Left renal cortex interstitium (tissue), 4 donors: ENCODE measurements around the gene N4BP2L1. TPM values are rescaled to one million over a fixed set of nuclear protein-coding genes. Genes with fewer than 3 reads are reported as not detected.
A peak's percentile ranks its signal among the peaks of the same experiment; 100 is the strongest.
"Not testable (repeated sequence)": the region's sequence is repeated elsewhere in the genome, so short reads cannot be mapped to it uniquely, and the experiment has no call there.

Source experiments
- DNase-seq, 4 donors: peaks; one replicate each; pipeline ENCODE4 v3.0.0-alpha.2; 2013; ENCODE audit warnings: low read depth in 4 of 4, low spot score in 2 of 4, missing footprints in 1 of 4
- polyA plus RNA-seq, 4 donors: library from polyadenylated mRNA; unstranded; fragments of 120-200 nt; gene quantifications; one replicate each; pipeline ENCODE4 v1.2.1, GENCODE V29; 2013; ENCODE audit not compliant: insufficient read length in 4 of 4

Gene N4BP2L1
- polyA plus RNA-seq, 4 donors = 15.1 to 31.7 (median 22.6) TPM

DNA sequence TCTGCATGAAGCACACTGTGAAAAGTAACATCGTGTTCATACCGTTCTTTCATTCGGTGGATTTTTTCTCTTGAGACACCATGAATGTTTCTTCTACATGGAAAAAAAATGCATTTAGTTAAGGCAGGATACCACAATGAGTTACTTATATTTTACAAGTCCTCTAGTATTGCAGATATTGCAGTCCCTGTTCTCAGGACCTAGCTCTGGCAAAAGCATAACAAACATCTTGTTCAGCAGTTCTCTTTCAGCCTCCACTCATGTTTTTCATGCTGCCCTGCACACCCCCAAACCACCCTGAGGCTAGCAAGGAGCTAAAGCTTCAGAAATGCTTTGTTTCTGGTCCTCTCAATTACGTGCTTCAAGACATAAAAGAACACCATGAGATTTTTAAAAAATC is 24.8 kb downstream of the N4BP2L1 start:
- no peak for DNase-seq

GRCh38 chr13:32391101-32391619 is 36.8 kb downstream of the N4BP2L1 start:
- DNase-seq = no peak

DNA sequence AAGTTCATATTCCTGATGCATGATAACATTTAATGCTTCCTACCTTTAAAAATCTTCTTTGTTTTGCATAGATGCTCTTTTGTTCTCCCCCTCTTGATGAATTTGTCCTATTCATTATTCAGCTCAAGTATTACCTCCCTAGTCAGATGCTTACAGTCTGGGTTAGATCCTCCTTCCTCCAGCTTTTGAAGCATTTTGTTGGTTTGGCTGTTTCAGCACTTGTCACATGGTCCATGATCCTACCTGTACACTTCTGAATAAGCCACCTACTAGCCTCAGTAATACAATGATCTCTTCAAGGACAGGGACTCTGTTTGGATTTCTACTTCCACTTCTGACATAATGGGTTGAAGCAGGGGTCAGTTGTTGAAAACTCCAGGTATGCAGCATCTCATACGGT is 37.4 kb downstream of the N4BP2L1 start:
- no peak for DNase-seq

DNA sequence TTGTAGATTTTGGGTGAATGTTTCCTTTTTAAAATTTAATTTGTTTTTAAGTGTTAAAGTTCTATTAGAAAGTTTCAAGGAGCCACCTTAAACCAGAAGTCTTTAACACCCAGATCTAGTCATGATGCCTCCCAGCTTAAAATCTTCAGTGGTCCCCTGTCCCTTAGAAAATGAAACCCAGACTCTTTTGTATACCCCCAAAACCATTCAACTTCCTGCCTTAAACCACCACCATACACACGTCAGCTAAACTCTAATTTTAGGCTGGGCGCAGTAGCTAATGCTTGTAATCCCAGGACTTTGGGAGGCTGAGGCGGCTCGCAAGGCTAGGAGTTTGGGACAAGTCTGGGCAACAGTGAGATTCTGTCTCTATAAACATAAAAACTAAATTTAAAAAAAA is 37.9 kb downstream of the N4BP2L1 start:
- DNase-seq = no peak

DNA sequence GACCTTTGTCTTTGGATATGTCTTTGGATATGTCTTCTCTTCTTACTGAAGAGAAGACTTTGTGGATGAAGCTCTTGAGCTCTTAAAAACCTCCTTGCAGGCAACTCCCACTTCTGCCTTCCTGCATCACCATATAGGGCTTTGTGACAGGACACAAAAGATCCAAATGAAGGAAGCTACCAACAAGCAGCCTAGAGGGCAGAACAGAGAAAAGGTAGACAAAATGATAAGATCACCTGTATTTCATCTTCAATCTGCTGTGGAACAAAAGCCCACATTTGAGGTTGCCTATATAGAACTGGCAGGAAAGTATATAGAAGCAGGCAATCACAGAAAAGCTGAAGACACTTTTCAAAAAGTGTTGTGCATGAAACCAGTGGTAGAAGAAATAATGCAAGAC is 42.5 kb downstream of the N4BP2L1 start:
- no peak for DNase-seq

GRCh38 chr13:32384702-32385101 is 43.2 kb downstream of the N4BP2L1 start:
- DNase-seq = no peak

GRCh38 chr13:32383836-32384618 is 43.9 kb downstream of the N4BP2L1 start:
- DNase-seq = no peak

GRCh38 chr13:32381539-32381938 is 46.4 kb downstream of the N4BP2L1 start:
- DNase-seq = peak in 1 of 4 donors; percentile 6

GRCh38 chr13:32378012-32378411 is 49.9 kb downstream of the N4BP2L1 start:
- no peak for DNase-seq

- DNase-seq = no peak
Observed at GRCh38 chr13:32376642-32377415, 51.1 kb downstream of the N4BP2L1 start.

GRCh38 chr13:32370805-32371204 is 57.1 kb downstream of the N4BP2L1 start:
- no peak for DNase-seq

- DNase-seq = no peak
Observed at GRCh38 chr13:32362574-32362973, 65.4 kb downstream of the N4BP2L1 start.

DNA sequence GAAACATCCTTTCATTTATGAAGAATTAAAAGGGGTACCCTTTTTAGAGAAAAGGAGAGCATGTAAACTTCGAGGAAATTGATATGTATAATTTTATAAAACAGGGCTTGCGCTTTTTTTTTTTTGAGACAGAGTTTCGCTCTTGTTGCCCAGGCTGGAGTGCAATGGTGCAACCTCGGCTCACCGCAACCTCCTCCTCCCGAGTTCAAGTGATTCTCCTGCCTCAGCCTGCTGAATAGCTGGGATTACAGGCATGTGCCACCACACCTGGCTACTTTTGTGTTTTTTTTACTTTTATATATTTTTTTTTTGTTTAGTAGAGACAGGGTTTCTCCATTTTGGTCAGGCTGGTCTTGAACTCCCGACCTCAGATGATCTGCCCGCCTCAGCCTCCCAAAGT is 72.0 kb downstream of the N4BP2L1 start:
- not testable (repeated sequence) for DNase-seq

- no peak for DNase-seq
Observed at GRCh38 chr13:32354040-32354439, 73.9 kb downstream of the N4BP2L1 start.

DNA sequence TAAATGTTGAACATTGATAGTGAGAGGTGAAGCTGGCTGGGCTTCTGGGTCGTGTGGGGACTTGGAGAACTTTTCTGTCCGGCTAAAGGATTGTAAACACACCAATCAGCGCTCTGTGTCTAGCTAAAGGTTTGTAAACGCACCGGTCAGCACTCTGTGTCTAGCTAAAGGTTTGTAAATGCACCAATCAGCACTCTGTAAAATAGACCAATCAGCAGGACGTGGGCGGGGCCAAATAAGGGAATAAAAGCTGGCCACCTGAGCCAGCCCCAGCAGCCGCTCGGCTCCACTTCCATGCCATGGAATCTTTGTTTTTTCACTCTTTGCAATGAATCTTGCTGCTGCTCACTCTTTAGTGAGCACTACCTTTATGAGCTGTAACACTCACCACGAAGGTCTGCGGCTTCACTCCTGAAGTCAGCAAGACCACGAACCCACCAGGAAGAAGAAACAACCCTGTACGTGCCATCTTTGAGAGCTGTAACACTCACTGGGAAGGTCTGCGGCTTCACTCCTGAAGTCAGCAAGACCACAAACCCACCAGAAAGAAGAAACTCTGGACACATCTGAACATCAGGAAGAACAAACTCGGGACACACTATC is 77.0 kb downstream of the N4BP2L1 start:
- DNase-seq = not testable (repeated sequence)

Other genes starting within 250 kb of the N4BP2L1 start
- under 1 TPM in 1 of 4 donors, not detected in 3; 0.08 TPM for gene ZAR1L, start 112.8 kb downstream of the N4BP2L1 start, polyA plus RNA-seq
- gene BRCA2, start 112.6 kb downstream of the N4BP2L1 start, polyA plus RNA-seq = 10 to 100 TPM in 1 of 4 donors, 1 to 10 TPM in 3; 6.7 to 10.4 (median 7.5) TPM
- 100 to 1,000 TPM; 130 to 255 (median 193) TPM for gene N4BP2L2, start 110.7 kb upstream of the N4BP2L1 start, polyA plus RNA-seq
- gene PDS5B, start 158.3 kb upstream of the N4BP2L1 start, polyA plus RNA-seq = 10 to 100 TPM; 64.3 to 75.1 (median 70.6) TPM